Measurements from ENCODE around the gene SMIM10. TPM values are rescaled to one million over a fixed set of nuclear protein-coding genes. Genes with fewer than 3 reads are reported as not detected.

The SMIM10 gene
- 0.05 to 0.14 TPM (median 0.08 TPM) in 5 replicates for total RNA-seq (2022; extraction: Qiagen RNA extraction)

GRCh38 chrX:134990801-134991481 is at the start of gene SMIM10:
Gene SMIM10 (plus strand): TSS chrX:134990991. CDS start chrX:134991096, 105 bp downstream.

Other genes with a start within 250 kb of the SMIM10 start
- gene PABIR2, start 193.8 kb upstream of the SMIM10 start, total RNA-seq (2022; extraction: Qiagen RNA extraction): 24.2 to 31.0 TPM (median 26.9 TPM) in 5 replicates
- 19.5 to 27.8 TPM (median 20.2 TPM) in 5 replicates for gene MOSPD1, start 75.7 kb upstream of the SMIM10 start, total RNA-seq (2022; extraction: Qiagen RNA extraction)
- gene RTL8B, start 31.6 kb downstream of the SMIM10 start, total RNA-seq (2022; extraction: Qiagen RNA extraction): 8.2 to 10.3 TPM (median 9.4 TPM) in 5 replicates
- 144 to 214 TPM (median 206 TPM) in 5 replicates for gene RTL8C, start 41.4 kb downstream of the SMIM10 start, total RNA-seq (2022; extraction: Qiagen RNA extraction)
- 152 to 188 TPM (median 179 TPM) in 5 replicates for gene RTL8A, start 61.1 kb downstream of the SMIM10 start, total RNA-seq (2022; extraction: Qiagen RNA extraction)
- gene SMIM10L2B, start 107.7 kb downstream of the SMIM10 start, total RNA-seq (2022; extraction: Qiagen RNA extraction): 0.06 to 0.15 TPM (median 0.07 TPM) in 5 replicates
- not detected in 5 replicates for gene ETDB, start 129.5 kb downstream of the SMIM10 start, total RNA-seq (2022; extraction: Qiagen RNA extraction)
- not detected in 5 replicates for gene CT55, start 180.4 kb downstream of the SMIM10 start, total RNA-seq (2022; extraction: Qiagen RNA extraction)